Measurements from ENCODE around the gene RINT1.

DNA sequence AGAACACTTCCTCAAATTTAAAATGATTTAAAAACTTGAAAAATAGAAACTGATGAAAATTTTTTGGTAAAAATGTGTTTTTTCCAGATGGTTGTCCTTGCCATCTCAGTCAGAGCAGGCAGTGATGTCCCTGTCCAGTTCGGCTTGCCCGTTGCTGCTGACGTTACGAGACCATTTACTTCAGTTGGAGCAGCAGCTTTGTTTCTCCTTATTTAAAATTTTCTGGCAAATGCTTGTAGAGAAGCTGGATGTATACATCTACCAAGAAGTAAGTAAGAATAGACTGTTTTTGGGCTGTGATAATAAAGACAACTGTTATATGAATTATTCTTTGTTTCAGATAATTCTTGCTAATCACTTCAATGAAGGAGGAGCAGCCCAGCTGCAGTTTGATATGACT is 33.2 kb downstream of the RINT1 start:
- TF ChIP-seq, protein P1, sequence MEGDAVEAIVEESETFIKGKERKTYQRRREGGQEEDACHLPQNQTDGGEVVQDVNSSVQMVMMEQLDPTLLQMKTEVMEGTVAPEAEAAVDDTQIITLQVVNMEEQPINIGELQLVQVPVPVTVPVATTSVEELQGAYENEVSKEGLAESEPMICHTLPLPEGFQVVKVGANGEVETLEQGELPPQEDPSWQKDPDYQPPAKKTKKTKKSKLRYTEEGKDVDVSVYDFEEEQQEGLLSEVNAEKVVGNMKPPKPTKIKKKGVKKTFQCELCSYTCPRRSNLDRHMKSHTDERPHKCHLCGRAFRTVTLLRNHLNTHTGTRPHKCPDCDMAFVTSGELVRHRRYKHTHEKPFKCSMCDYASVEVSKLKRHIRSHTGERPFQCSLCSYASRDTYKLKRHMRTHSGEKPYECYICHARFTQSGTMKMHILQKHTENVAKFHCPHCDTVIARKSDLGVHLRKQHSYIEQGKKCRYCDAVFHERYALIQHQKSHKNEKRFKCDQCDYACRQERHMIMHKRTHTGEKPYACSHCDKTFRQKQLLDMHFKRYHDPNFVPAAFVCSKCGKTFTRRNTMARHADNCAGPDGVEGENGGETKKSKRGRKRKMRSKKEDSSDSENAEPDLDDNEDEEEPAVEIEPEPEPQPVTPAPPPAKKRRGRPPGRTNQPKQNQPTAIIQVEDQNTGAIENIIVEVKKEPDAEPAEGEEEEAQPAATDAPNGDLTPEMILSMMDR (IDR thresholded peaks at IDR 0.05) = no peak
- TF ChIP-seq POLR2A (IDR thresholded peaks at IDR 0.05) = no peak
- TF ChIP-seq EP300 (IDR thresholded peaks at IDR 0.05) = no peak
- TF ChIP-seq POLR2AphosphoS5 (IDR thresholded peaks at IDR 0.05) = no peak

Measured in upper lobe of left lung (tissue), 4 donors.